HCT116 (cell line): ENCODE data around the gene GALK2. TPM values are rescaled to one million over a fixed set of nuclear protein-coding genes. Genes with fewer than 3 reads are reported as not detected.

Source experiments
- ATAC-seq: fragments of 200-7000 bp; cut with Tn5 transposase; 2 replicates; pipeline ENCODE4 v1.9.1; 2020; ENCODE audit warnings: mild to moderate bottlenecking, moderate library complexity
- BruUV-seq: library from RNA; stranded (reverse); fragments of 400-500 nt; replicated peaks from 2 replicates; lab custom pipeline; 2021; lab: Mats Ljungman, UMichigan
- CTCF ChIA-PET: fragments of 300-600 bp; sonication (Branson Sonifier 250); formaldehyde crosslinking; loops from one replicate; lab custom pipeline; 2021; ENCODE audit warnings: antibody characterized with exemption; lab: Charles Lee
- POLR2A ChIA-PET: fragments of 300-600, 350-600 bp; sonication (Branson Sonifier 250); formaldehyde crosslinking; loops from one replicate; lab custom pipeline; 2021; ENCODE audit warnings: antibody characterized with exemption; lab: Charles Lee
- RAD21 ChIA-PET, 2 experiments: fragments of 300-600 bp; sonication (Branson Sonifier 250); formaldehyde crosslinking; loops; one replicate each; lab custom pipeline; 2023; ENCODE audit warnings: low total read pairs in 2 of 2; ENCODE audit not compliant: uncharacterized antibody in 2 of 2, unreplicated experiment in 2 of 2, low non-redundant PET in 1 of 2; lab: Charles Lee
- DNase-seq: peaks from one replicate; pipeline ENCODE4 v3.0.0-alpha.2; 2010; ENCODE audit warnings: low read depth, low spot score
- H2AFZ ChIP-seq: fragments of 200-600 bp; shearing (Covaris generic), sonication (generic); 2 replicates; pipeline ENCODE4 v1.6.1; 2017; ENCODE audit warnings: low read depth, mixed run types, mixed read lengths, antibody characterized with exemption, low read length; ENCODE audit not compliant: poor library complexity, severe bottlenecking
- H3K27ac ChIP-seq: 2 replicates; pipeline ENCODE4 v1.5.1; 2012; ENCODE audit warnings: low read depth, low read length
- H3K27me3 ChIP-seq: fragments of 200-600 bp; sonication (generic); 2 replicates; pipeline ENCODE4 v1.6.1; 2016; ENCODE audit warnings: mixed run types, low read length, mixed read lengths; ENCODE audit not compliant: insufficient read depth
- H3K36me3 ChIP-seq, 2 experiments: fragments of 200-500 bp in 1 of 2; fragments of 200-600 bp in 1 of 2; sonication (Bioruptor generic) in 1 of 2; sonication (generic) in 1 of 2; 2 replicates each; pipeline versions ENCODE4 v1.5.1 to v1.6.1; 2014 to 2016; ENCODE audit warnings: low read length in 2 of 2, inconsistent platforms in 1 of 2, mixed read lengths in 1 of 2, mixed run types in 1 of 2; ENCODE audit not compliant: insufficient read depth in 2 of 2, control insufficient read depth in 1 of 2
- H3K4me1 ChIP-seq, 2 experiments: fragments of 200-600 bp in 1 of 2; sonication (generic) in 1 of 2; 2 replicates each; pipeline versions ENCODE4 v1.5.1 to v1.6.1; 2012 to 2017; ENCODE audit warnings: low read length in 2 of 2, inconsistent platforms in 1 of 2, mild to moderate bottlenecking in 1 of 2, mixed read lengths in 1 of 2, mixed run types in 1 of 2, moderate library complexity in 1 of 2; ENCODE audit not compliant: insufficient read depth in 2 of 2, control insufficient read depth in 1 of 2
- H3K4me2 ChIP-seq: fragments of 200-600 bp; sonication (generic); 2 replicates; pipeline ENCODE4 v1.6.1; 2017; ENCODE audit warnings: mixed run types, low read length, mixed read lengths
- H3K4me3 ChIP-seq, 2 experiments: fragments of 200-600 bp in 1 of 2; sonication (generic) in 1 of 2; replicated peaks in 1 of 2; 2 replicates each; pipeline ENCODE4 v1.5.1; 2011 to 2016; ENCODE audit warnings: low read length in 2 of 2, control low read depth in 1 of 2, low read depth in 1 of 2, mild to moderate bottlenecking in 1 of 2, mixed read lengths in 1 of 2, mixed run types in 1 of 2
- H3K79me2 ChIP-seq: fragments of 200-600 bp; sonication (generic); 2 replicates; pipeline ENCODE4 v1.6.1; 2017; ENCODE audit warnings: mild to moderate bottlenecking, mixed run types, low read length, moderate library complexity, mixed read lengths; ENCODE audit not compliant: insufficient read depth
- H3K9ac ChIP-seq: fragments of 200-600 bp; sonication (generic); 2 replicates; pipeline ENCODE4 v1.6.1; 2016; ENCODE audit warnings: low read length, mixed read lengths
- H3K9me2 ChIP-seq: fragments of 200-600 bp; sonication (generic), shearing (Covaris generic); 2 replicates; pipeline ENCODE4 v1.6.1; 2017; ENCODE audit warnings: mixed run types, mild to moderate bottlenecking, moderate library complexity; ENCODE audit not compliant: insufficient read depth
- H3K9me3 ChIP-seq, 2 experiments: fragments of 200-500 bp in 1 of 2; fragments of 200-600 bp in 1 of 2; sonication (Bioruptor generic) in 1 of 2; sonication (generic) in 1 of 2; 2 replicates each; pipeline ENCODE4 v1.6.1; 2014 to 2017; ENCODE audit warnings: low read length in 2 of 2, mixed read lengths in 2 of 2, inconsistent platforms in 1 of 2, low read depth in 1 of 2, mild to moderate bottlenecking in 1 of 2, mixed run types in 1 of 2, moderate library complexity in 1 of 2; ENCODE audit not compliant: control insufficient read depth in 1 of 2, insufficient read depth in 1 of 2
- H4K20me1 ChIP-seq: fragments of 200-600 bp; sonication (generic), shearing (Covaris generic); 2 replicates; pipeline ENCODE4 v1.6.1; 2017; ENCODE audit warnings: mixed run types, mild to moderate bottlenecking, moderate library complexity; ENCODE audit not compliant: insufficient read depth
- ATF3 ChIP-seq: IDR thresholded peaks from 2 replicates; pipeline ENCODE4 v1.6.1; 2012
- CBX3 ChIP-seq: IDR thresholded peaks from 2 replicates; pipeline ENCODE4 v1.6.1; 2012; ENCODE audit warnings: low read depth
- CTCF ChIP-seq, 3 experiments: fragments of 200-600 bp in 1 of 3; sonication (generic) in 1 of 3; IDR thresholded peaks in 2 of 3; conservative IDR thresholded peaks in 1 of 3; 2 replicates each; pipeline ENCODE4 v1.5.1; 2012 to 2017; ENCODE audit warnings: low read depth in 2 of 3, low read length in 2 of 3, antibody characterized with exemption in 1 of 3, borderline replicate concordance in 1 of 3, control low read depth in 1 of 3, mild to moderate bottlenecking in 1 of 3, mixed read lengths in 1 of 3, mixed run types in 1 of 3, moderate library complexity in 1 of 3; ENCODE audit not compliant: insufficient read depth in 1 of 3
- EGR1 ChIP-seq: IDR thresholded peaks from 2 replicates; pipeline ENCODE4 v1.6.1; 2012; ENCODE audit warnings: low read depth
- ELF1 ChIP-seq: IDR thresholded peaks from 2 replicates; pipeline ENCODE4 v1.6.1; 2012; ENCODE audit warnings: low read depth, borderline replicate concordance
- EZH2 ChIP-seq: fragments of 200-600 bp; sonication (generic); IDR thresholded peaks from 2 replicates; pipeline ENCODE4 v1.6.1; 2017; ENCODE audit warnings: antibody characterized with exemption, mixed run types
- EZH2phosphoT487 ChIP-seq: fragments of 200-600 bp; IDR thresholded peaks from 2 replicates; pipeline ENCODE4 v1.6.1; 2018; ENCODE audit warnings: antibody characterized with exemption, borderline replicate concordance
- FOSL1 ChIP-seq: IDR thresholded peaks from 2 replicates; pipeline ENCODE4 v1.6.1; 2012; ENCODE audit warnings: low read depth
- JUND ChIP-seq: IDR thresholded peaks from 2 replicates; pipeline ENCODE4 v1.6.1; 2012
- POLR2AphosphoS5 ChIP-seq: IDR thresholded peaks from 2 replicates; pipeline ENCODE4 v1.6.1; 2011; ENCODE audit warnings: mild to moderate bottlenecking, low read depth, low read length, moderate library complexity
- RAD21 ChIP-seq: IDR thresholded peaks from 2 replicates; pipeline ENCODE4 v1.6.1; 2012; ENCODE audit warnings: low read depth, mild to moderate bottlenecking
- REST ChIP-seq: IDR thresholded peaks from 2 replicates; pipeline ENCODE4 v1.6.1; 2012; ENCODE audit warnings: low read depth
- SIN3A ChIP-seq: IDR thresholded peaks from 2 replicates; pipeline ENCODE4 v1.6.1; 2012; ENCODE audit warnings: low read depth
- SP1 ChIP-seq: IDR thresholded peaks from 2 replicates; pipeline ENCODE4 v1.6.1; 2012; ENCODE audit warnings: low read depth
- SRF ChIP-seq: IDR thresholded peaks from 2 replicates; pipeline ENCODE4 v1.6.1; 2012; ENCODE audit warnings: low read depth
- TCF7L2 ChIP-seq: IDR thresholded peaks from 2 replicates; pipeline ENCODE4 v1.7.0; 2011; ENCODE audit warnings: borderline replicate concordance, inconsistent platforms; ENCODE audit not compliant: insufficient read depth, insufficient read length; ENCODE audit errors: extremely low read depth
- YY1 ChIP-seq: IDR thresholded peaks from 2 replicates; pipeline ENCODE4 v1.6.1; 2011; ENCODE audit warnings: low read length, low read depth, moderate library complexity, mild to moderate bottlenecking; ENCODE audit not compliant: insufficient replicate concordance; ENCODE audit errors: extremely low read depth
- ZBTB33 ChIP-seq: IDR thresholded peaks from 2 replicates; pipeline ENCODE4 v1.6.1; 2011; ENCODE audit warnings: mild to moderate bottlenecking, low read length, moderate library complexity; ENCODE audit not compliant: insufficient replicate concordance; ENCODE audit errors: extremely low read depth
- ZNF274 ChIP-seq: fragments of 200-500 bp; sonication (Bioruptor generic); IDR thresholded peaks from 2 replicates; pipeline ENCODE4 v1.6.1; 2014; ENCODE audit warnings: mild to moderate bottlenecking, low read depth, low read length, inconsistent platforms
- intact Hi-C: fragments of 100-400 bp; cut with micrococcal nuclease; formaldehyde crosslinking; loops from 2 replicates; pipeline ENCODE4 v1.10.0; 2022
- total RNA-seq: library from RNA; stranded (reverse); gene quantifications from one replicate; pipeline ENCODE4 v1.2.1, GENCODE V29; 2021; ENCODE audit not compliant: unreplicated experiment

The GALK2 gene
- total RNA-seq, 1 experiment from 2014 or later: 18.7 TPM

GRCh38 chr15:49229922-49230321, 59.9 kb downstream of the GALK2 start:
- TF ChIP-seq REST (no peak), RAD21 (no peak), EZH2 (no peak), FOSL1 (no peak), ZNF274 (no peak), EZH2phosphoT487 (no peak), JUND (no peak), TCF7L2 (no peak), ATF3 (no peak), ELF1 (no peak), CBX3 (no peak), SRF (no peak), SIN3A (no peak), CTCF (IDR thresholded peaks at IDR 0.05 in 2 of 3, conservative IDR thresholded peaks at IDR 0.05 in 1 of 3; ENCODE audit: borderline replicate concordance in 1 of 3, insufficient read depth in 1 of 3, low read depth in 2 of 3, low read length in 2 of 3) (no peak), EGR1 (no peak), SP1 (no peak), POLR2AphosphoS5 (no peak), YY1 (no peak), ZBTB33 (no peak)
- Histone ChIP-seq H3K36me3 (no peaks in the 10 kb centered on the region), H3K79me2 (peaks cover 10% of the 10 kb centered on the region; the same call in 1 of the 2 replicates), H3K27me3 (no peaks in the 10 kb centered on the region), H3K9ac (no peak overlapping the region), H2AFZ (no peak overlapping the region), H3K4me1 (no peaks in the 10 kb centered on the region), H3K9me3 (no peaks in the 10 kb centered on the region), H3K4me2 (no peak overlapping the region), H3K9me2 (no peaks in the 10 kb centered on the region), H4K20me1 (no peaks in the 10 kb centered on the region), H3K4me3 (no peak overlapping the region), H3K27ac (no peak overlapping the region)
- intact Hi-C loops: loop anchor here (10.0 kb wide), 2 partner anchors 395 to 875 kb away; partner anchors contain the start of genes DTWD1 and FAM227B
- DNase-seq: no peak
- CTCF ChIA-PET: no interaction called here
- POLR2A ChIA-PET: no interaction called here
- no TSS peak for BruUV-seq
- no peak for ATAC-seq
- RAD21 ChIA-PET: interaction anchor here in 1 of 2 experiments (0.5 kb wide), 1 partner anchor 368 kb away, joined by 3 read pairs; no protein-coding TSS in a partner anchor
